Endothelial cell of umbilical vein (primary cell): ENCODE measurements around the gene TSKU. TPM values are rescaled to one million over a fixed set of nuclear protein-coding genes. Genes with fewer than 3 reads are reported as not detected.

Source experiments
- BruUV-seq: library from RNA; stranded (reverse); fragments of 400-500 nt; replicated peaks from 2 replicates; lab custom pipeline; 2021; lab: Mats Ljungman, UMichigan
- CTCF ChIA-PET: fragments of 300-600, 350-600 bp; sonication (Branson Sonifier 250); formaldehyde crosslinking; loops from one replicate; lab custom pipeline; 2021; ENCODE audit warnings: antibody characterized with exemption, inconsistent platforms; lab: Charles Lee
- POLR2A ChIA-PET: fragments of 300-600, 350-600 bp; sonication (Branson Sonifier 250); formaldehyde crosslinking; loops from one replicate; lab custom pipeline; 2021; ENCODE audit warnings: antibody characterized with exemption, inconsistent platforms; lab: Charles Lee
- DNase-seq: peaks from one replicate; pipeline ENCODE4 v3.0.0-alpha.2; 2011; ENCODE audit warnings: low read depth, low spot score
- FAIRE-seq: peaks from 2 replicates; lab custom pipeline; 2011; peaks lifted over from hg19 to GRCh38; lab: Jason Lieb, UNC
- H2AFZ ChIP-seq: 2 replicates; pipeline ENCODE4 v1.6.0; 2012; ENCODE audit warnings: low read depth, low read length, control low read depth, inconsistent platforms
- H3K27ac ChIP-seq: 2 replicates; pipeline ENCODE4 v1.5.1; 2011; ENCODE audit warnings: low read depth, mild to moderate bottlenecking, control low read depth, low read length, moderate library complexity; ENCODE audit not compliant: insufficient read depth
- H3K27me3 ChIP-seq, 2 experiments: 2 replicates each; pipeline versions ENCODE4 v1.6.0 to v1.6.1; 2011; ENCODE audit warnings: low read length in 2 of 2, mixed read lengths in 1 of 2; ENCODE audit not compliant: control insufficient read depth in 2 of 2, insufficient read depth in 2 of 2
- H3K36me3 ChIP-seq, 2 experiments: 2 replicates in 1 of 2; 3 replicates in 1 of 2; pipeline ENCODE4 v1.5.1; 2011; ENCODE audit warnings: low read length in 2 of 2, mild to moderate bottlenecking in 1 of 2, moderate library complexity in 1 of 2; ENCODE audit not compliant: control insufficient read depth in 2 of 2, insufficient read depth in 2 of 2; ENCODE audit errors: extremely low read depth in 1 of 2
- H3K4me1 ChIP-seq: 3 replicates; pipeline ENCODE4 v1.5.1; 2011; ENCODE audit warnings: mild to moderate bottlenecking, low read length; ENCODE audit not compliant: control insufficient read depth, insufficient read depth; ENCODE audit errors: extremely low read depth
- H3K4me2 ChIP-seq: 2 replicates; pipeline ENCODE4 v1.6.1; 2011; ENCODE audit warnings: low read length, control low read depth, mixed read lengths; ENCODE audit not compliant: insufficient read depth
- H3K4me3 ChIP-seq, 3 experiments: fragments of 200-600 bp in 1 of 3; sonication (generic), shearing (Covaris generic) in 1 of 3; replicated peaks in 1 of 3; 2 replicates each; pipeline ENCODE4 v1.5.1; 2011 to 2016; ENCODE audit warnings: control low read depth in 3 of 3, low read length in 3 of 3, mild to moderate bottlenecking in 2 of 3, inconsistent platforms in 1 of 3, low read depth in 1 of 3, moderate library complexity in 1 of 3; ENCODE audit not compliant: insufficient read depth in 1 of 3
- H3K79me2 ChIP-seq: 2 replicates; pipeline ENCODE4 v1.6.0; 2012; ENCODE audit warnings: low read length, inconsistent platforms; ENCODE audit not compliant: control insufficient read depth, insufficient read depth
- H3K9ac ChIP-seq: replicated peaks from 2 replicates; pipeline ENCODE3; 2011; ENCODE audit warnings: low read length, control low read depth; ENCODE audit not compliant: insufficient read depth; ENCODE audit errors: extremely low read depth
- H3K9me1 ChIP-seq: replicated peaks from 3 replicates; pipeline ENCODE4 v1.6.0; 2011; ENCODE audit warnings: mild to moderate bottlenecking, low read length; ENCODE audit not compliant: control insufficient read depth, insufficient read depth; ENCODE audit errors: extremely low read depth
- H3K9me3 ChIP-seq: replicated peaks from 2 replicates; pipeline ENCODE4 v1.5.1; 2012; ENCODE audit warnings: low read length, inconsistent platforms; ENCODE audit not compliant: control insufficient read depth, insufficient read depth
- H4K20me1 ChIP-seq: replicated peaks from 2 replicates; pipeline ENCODE3; 2011; ENCODE audit warnings: mild to moderate bottlenecking, low read length; ENCODE audit not compliant: control insufficient read depth, insufficient read depth; ENCODE audit errors: extremely low read depth
- EZH2 ChIP-seq: IDR thresholded peaks from 2 replicates; pipeline ENCODE4 v1.6.1; 2012; ENCODE audit warnings: borderline replicate concordance, low read depth, mild to moderate bottlenecking, moderate library complexity, low read length, inconsistent platforms; ENCODE audit not compliant: severe bottlenecking
- FOS ChIP-seq: IDR thresholded peaks from 2 replicates; pipeline ENCODE4 v1.6.1; 2011; ENCODE audit warnings: mild to moderate bottlenecking, low read length, moderate library complexity, borderline replicate concordance; ENCODE audit not compliant: insufficient read depth
- GATA2 ChIP-seq: IDR thresholded peaks from 2 replicates; pipeline ENCODE4 v1.7.0; 2011; ENCODE audit warnings: low read depth, mild to moderate bottlenecking, moderate library complexity, mixed read lengths, low read length; ENCODE audit not compliant: insufficient read length, insufficient read depth
- JUN ChIP-seq: IDR thresholded peaks from 2 replicates; pipeline ENCODE4 v1.6.1; 2011; ENCODE audit warnings: borderline replicate concordance, low read depth; ENCODE audit not compliant: insufficient read length, insufficient read depth
- MAX ChIP-seq: IDR thresholded peaks from 2 replicates; pipeline ENCODE4 v1.6.1; 2011; ENCODE audit not compliant: insufficient read depth, insufficient read length
- MYC ChIP-seq: IDR thresholded peaks from one replicate; pipeline ENCODE4 v1.6.1; 2011; ENCODE audit warnings: mild to moderate bottlenecking, low read depth, low read length
- POLR2A ChIP-seq: IDR thresholded peaks from 2 replicates; pipeline ENCODE4 v1.6.1; 2012; ENCODE audit warnings: low read depth, mild to moderate bottlenecking, control low read depth, low read length
- POLR2AphosphoS5 ChIP-seq: IDR thresholded peaks from 2 replicates; pipeline ENCODE4 v1.6.1; 2012; ENCODE audit warnings: low read depth, mild to moderate bottlenecking, control low read depth, low read length, moderate library complexity; ENCODE audit not compliant: insufficient read depth
- dilution Hi-C: fragments of 300-500 bp; cut with MboI; formaldehyde crosslinking; loops from one replicate; pipeline ENCODE4 v1.15.0; 2019; ENCODE audit warnings: low sequenced_read_pairs; ENCODE audit not compliant: extremely low pct_ligation_motif_present
- intact Hi-C: fragments of 100-400 bp; cut with micrococcal nuclease; formaldehyde crosslinking; loops from one replicate; pipeline ENCODE4 v1.10.0; 2022
- polyA plus RNA-seq, 4 experiments: library from polyadenylated mRNA; depleted of rRNA in 3 of 4; stranded (reverse) in 3 of 4; unstranded in 1 of 4; fragments of >200 nt; gene quantifications; 2 replicates each; pipeline versions ENCODE4 v1.2.1 to v1.2.3, GENCODE V29; 2011 to 2012; ENCODE audit warnings: missing spikeins in 1 of 4
- total RNA-seq: library from RNA; stranded (reverse); gene quantifications from 2 replicates; pipeline ENCODE4 v1.2.3, GENCODE V29; 2021
- TF ChIP-seq, protein P1 (sequence below), 2 donors: IDR thresholded peaks; 1 replicate in 1 of 2; 2 replicates in 1 of 2; pipeline ENCODE4 v1.5.1; 2011; ENCODE audit warnings: low read length in 2 of 2, mild to moderate bottlenecking in 2 of 2, moderate library complexity in 2 of 2, control low read depth in 1 of 2, inconsistent platforms in 1 of 2, low read depth in 1 of 2; ENCODE audit not compliant: insufficient read depth in 1 of 2; ENCODE audit errors: extremely low read depth in 1 of 2

The TSKU gene
- total and polyA plus RNA-seq, 2 donors (not counting 3 experiments of a cell fraction or from before 2014, with no cell fraction given) = 16.2 to 21.2 TPM

DNA sequence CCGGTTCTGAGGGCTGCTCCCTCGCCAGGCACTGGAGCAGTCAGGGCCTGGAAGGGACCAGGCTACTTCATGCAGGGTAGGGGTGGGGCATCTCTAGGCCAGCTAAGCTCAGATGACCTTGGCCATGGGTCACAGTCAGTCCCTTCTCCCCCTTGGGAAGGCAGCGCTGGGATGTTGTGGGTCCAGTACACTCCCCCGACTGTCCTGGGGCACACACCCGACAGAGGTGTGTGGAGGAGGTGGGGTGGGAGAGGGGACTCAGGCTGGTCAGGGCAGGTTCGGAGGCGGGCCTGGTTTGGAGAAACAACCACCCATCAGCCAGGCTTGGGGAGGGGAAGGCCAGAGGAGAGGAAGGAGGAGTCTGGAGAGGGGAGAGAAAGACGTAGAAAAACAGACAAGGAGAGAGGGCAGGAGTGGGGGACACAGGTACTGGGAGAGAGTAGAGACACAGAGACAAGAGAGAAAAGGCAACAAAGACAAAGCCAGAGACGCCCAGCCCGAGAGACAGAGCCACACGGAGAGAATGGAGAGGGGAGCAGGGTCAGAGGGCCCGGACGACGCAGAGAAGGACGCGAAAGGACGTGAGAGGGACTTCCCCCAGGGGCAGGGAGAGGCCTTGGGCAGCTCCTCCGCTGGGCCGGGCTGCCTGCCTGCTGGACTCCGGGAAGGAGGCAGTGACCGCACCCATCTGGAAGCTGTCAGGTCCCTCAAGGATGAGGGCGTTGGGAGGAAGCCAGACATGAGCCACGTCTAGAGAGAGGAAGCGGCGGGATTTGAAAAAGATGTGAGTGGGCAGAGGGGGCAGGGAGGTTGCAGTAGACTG, 30.6 kb upstream of the TSKU start:
- peak; percentile 43 for FAIRE-seq

More for the DNA sequence above, 30.6 kb upstream of the TSKU start:
- Histone ChIP-seq H3K79me2 (no peaks in the 10 kb centered on the region), H3K9me1 (no peaks in the 10 kb centered on the region), H3K9ac (no peak overlapping the region), H3K27ac (no peak overlapping the region), H4K20me1 (no peaks in the 10 kb centered on the region), H3K4me1 (peaks cover 2% of the 10 kb centered on the region), H2AFZ (peak overlapping the region; percentile 68), H3K9me3 (no peaks in the 10 kb centered on the region), H3K36me3 (no peaks in the 10 kb centered on the region), H3K4me2 (no peak overlapping the region), H3K4me3 (no peak overlapping the region), H3K27me3 (no peaks in the 10 kb centered on the region)
- no TSS peak for BruUV-seq
- no peak for DNase-seq
- dilution Hi-C loops = no loop called here
- POLR2A ChIA-PET = no interaction called here
- intact Hi-C loops = no loop called here
- TF ChIP-seq GATA2 (no peak), EZH2 (no peak), MAX (no peak), JUN (no peak), FOS (no peak), POLR2AphosphoS5 (no peak), POLR2A (no peak), MYC (no peak)
- TF ChIP-seq, protein P1, sequence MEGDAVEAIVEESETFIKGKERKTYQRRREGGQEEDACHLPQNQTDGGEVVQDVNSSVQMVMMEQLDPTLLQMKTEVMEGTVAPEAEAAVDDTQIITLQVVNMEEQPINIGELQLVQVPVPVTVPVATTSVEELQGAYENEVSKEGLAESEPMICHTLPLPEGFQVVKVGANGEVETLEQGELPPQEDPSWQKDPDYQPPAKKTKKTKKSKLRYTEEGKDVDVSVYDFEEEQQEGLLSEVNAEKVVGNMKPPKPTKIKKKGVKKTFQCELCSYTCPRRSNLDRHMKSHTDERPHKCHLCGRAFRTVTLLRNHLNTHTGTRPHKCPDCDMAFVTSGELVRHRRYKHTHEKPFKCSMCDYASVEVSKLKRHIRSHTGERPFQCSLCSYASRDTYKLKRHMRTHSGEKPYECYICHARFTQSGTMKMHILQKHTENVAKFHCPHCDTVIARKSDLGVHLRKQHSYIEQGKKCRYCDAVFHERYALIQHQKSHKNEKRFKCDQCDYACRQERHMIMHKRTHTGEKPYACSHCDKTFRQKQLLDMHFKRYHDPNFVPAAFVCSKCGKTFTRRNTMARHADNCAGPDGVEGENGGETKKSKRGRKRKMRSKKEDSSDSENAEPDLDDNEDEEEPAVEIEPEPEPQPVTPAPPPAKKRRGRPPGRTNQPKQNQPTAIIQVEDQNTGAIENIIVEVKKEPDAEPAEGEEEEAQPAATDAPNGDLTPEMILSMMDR (IDR thresholded peaks at IDR 0.05; ENCODE audit: extremely low read depth in 1 of 2, insufficient read depth in 1 of 2, low read depth in 1 of 2, low read length in 2 of 2) = no peak
- CTCF ChIA-PET = interaction anchor here (0.8 to 2.6 kb wide), 4 partner anchors 17 to 46 kb away, joined by 3 to 7 read pairs (median 3); no protein-coding TSS in a partner anchor
